ENCODE data around the gene TEX264. TPM values are rescaled to one million over a fixed set of nuclear protein-coding genes. Genes with fewer than 3 reads are reported as not detected.

Gene TEX264
- total RNA-seq, 1 donor from 2014 or later: 57.1 TPM

- no peak for DNase-seq (ENCODE audit: low read depth in 2 of 2)
These were observed 21.9 kb downstream of the TEX264 start for GRCh38 chr3:51692980-51693395.

GRCh38 chr3:51696954-51697353 lies 25.9 kb downstream of the TEX264 start:
- DNase-seq (ENCODE audit: low read depth in 2 of 2): no peak

GRCh38 chr3:51698209-51698608 lies 27.2 kb downstream of the TEX264 start:
- DNase-seq (ENCODE audit: low read depth in 2 of 2): no peak

- DNase-seq (ENCODE audit: low read depth in 2 of 2): no peak
These were observed 29.4 kb downstream of the TEX264 start for GRCh38 chr3:51700403-51700802.

- DNase-seq (ENCODE audit: low read depth in 2 of 2): no peak
These were observed 31.1 kb downstream of the TEX264 start for GRCh38 chr3:51702156-51702555.

- no peak for DNase-seq (ENCODE audit: low read depth in 2 of 2)
These were observed 32.2 kb downstream of the TEX264 start for GRCh38 chr3:51703068-51703760.

- no peak for DNase-seq (ENCODE audit: low read depth in 2 of 2)
These were observed 32.9 kb downstream of the TEX264 start for GRCh38 chr3:51703761-51704510.

GRCh38 chr3:51704511-51704950 lies 33.5 kb downstream of the TEX264 start:
- no peak for DNase-seq (ENCODE audit: low read depth in 2 of 2)

GRCh38 chr3:51705276-51706020 lies 34.4 kb downstream of the TEX264 start:
- DNase-seq (ENCODE audit: low read depth in 2 of 2): no peak

- DNase-seq (ENCODE audit: low read depth in 2 of 2): no peak
These were observed 35.0 kb downstream of the TEX264 start for GRCh38 chr3:51706021-51706485.

GRCh38 chr3:51706788-51707731 lies 36.0 kb downstream of the TEX264 start, which contains the start of gene GRM2:
Gene GRM2, plus strand, starts transcription at chr3:51707068. Its CDS starts 1,916 bp downstream, at chr3:51708984.
- DNase-seq (ENCODE audit: low read depth in 2 of 2): peak; percentile 75 to 84

GRCh38 chr3:51708216-51708845 lies 37.3 kb downstream of the TEX264 start:
- DNase-seq (ENCODE audit: low read depth in 2 of 2): no peak

GRCh38 chr3:51709004-51709420 lies 38.0 kb downstream of the TEX264 start:
- no peak for DNase-seq (ENCODE audit: low read depth in 2 of 2)

- DNase-seq (ENCODE audit: low read depth in 2 of 2): no peak
These were observed 38.6 kb downstream of the TEX264 start for GRCh38 chr3:51709675-51710074.

GRCh38 chr3:51710631-51711351 lies 39.7 kb downstream of the TEX264 start:
- no peak for DNase-seq (ENCODE audit: low read depth in 2 of 2)

GRCh38 chr3:51711352-51712037 lies 40.4 kb downstream of the TEX264 start:
- DNase-seq (ENCODE audit: low read depth in 2 of 2): no peak

GRCh38 chr3:51712038-51712420 lies 41.0 kb downstream of the TEX264 start:
- DNase-seq (ENCODE audit: low read depth in 2 of 2): no peak

- no peak for DNase-seq (ENCODE audit: low read depth in 2 of 2)
These were observed 41.5 kb downstream of the TEX264 start for GRCh38 chr3:51712511-51712931.

GRCh38 chr3:51712963-51713362 lies 41.9 kb downstream of the TEX264 start:
- no peak for DNase-seq (ENCODE audit: low read depth in 2 of 2)

Measured in lung microvascular endothelial cell (primary cell).